Measurements from ENCODE around the gene DNAJC3.

Gene DNAJC3

DNA sequence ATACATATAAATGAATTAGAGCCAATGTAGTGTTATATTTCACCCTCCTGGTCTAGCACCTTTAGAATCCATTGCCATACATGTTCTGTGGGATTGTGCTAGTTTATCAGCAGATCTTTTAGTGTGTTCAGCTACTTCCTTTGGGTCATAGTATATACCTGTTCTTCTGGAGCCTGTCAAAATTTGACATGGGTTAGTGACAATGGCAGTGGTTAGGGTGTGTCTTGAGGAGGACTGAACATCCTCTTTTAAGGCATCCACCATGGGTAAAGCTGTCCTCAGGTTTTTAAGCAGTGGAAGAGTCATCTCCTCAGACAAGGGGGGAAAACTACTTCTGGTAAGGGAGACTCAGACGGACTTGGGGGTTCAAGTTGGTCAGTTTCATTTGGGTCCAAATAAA is 29.4 kb downstream of the DNAJC3 start:
- Histone ChIP-seq H3K27me3 (ENCODE audit: insufficient read depth, poor library complexity, severe bottlenecking) (no peaks in the 10 kb centered on the region), H3K4me3 (replicated peaks; ENCODE audit: insufficient read depth, low read length) (no peak overlapping the region), H3K27ac (replicated peaks) (peak overlapping the region; percentile 67)
- TF ChIP-seq, protein P1, sequence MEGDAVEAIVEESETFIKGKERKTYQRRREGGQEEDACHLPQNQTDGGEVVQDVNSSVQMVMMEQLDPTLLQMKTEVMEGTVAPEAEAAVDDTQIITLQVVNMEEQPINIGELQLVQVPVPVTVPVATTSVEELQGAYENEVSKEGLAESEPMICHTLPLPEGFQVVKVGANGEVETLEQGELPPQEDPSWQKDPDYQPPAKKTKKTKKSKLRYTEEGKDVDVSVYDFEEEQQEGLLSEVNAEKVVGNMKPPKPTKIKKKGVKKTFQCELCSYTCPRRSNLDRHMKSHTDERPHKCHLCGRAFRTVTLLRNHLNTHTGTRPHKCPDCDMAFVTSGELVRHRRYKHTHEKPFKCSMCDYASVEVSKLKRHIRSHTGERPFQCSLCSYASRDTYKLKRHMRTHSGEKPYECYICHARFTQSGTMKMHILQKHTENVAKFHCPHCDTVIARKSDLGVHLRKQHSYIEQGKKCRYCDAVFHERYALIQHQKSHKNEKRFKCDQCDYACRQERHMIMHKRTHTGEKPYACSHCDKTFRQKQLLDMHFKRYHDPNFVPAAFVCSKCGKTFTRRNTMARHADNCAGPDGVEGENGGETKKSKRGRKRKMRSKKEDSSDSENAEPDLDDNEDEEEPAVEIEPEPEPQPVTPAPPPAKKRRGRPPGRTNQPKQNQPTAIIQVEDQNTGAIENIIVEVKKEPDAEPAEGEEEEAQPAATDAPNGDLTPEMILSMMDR (IDR thresholded peaks at IDR 0.05; ENCODE audit: insufficient read depth, low read length) = no peak
- TF ChIP-seq POLR2AphosphoS5 (IDR thresholded peaks at IDR 0.05; ENCODE audit: low read depth) = no peak
- TF ChIP-seq, protein P2, sequence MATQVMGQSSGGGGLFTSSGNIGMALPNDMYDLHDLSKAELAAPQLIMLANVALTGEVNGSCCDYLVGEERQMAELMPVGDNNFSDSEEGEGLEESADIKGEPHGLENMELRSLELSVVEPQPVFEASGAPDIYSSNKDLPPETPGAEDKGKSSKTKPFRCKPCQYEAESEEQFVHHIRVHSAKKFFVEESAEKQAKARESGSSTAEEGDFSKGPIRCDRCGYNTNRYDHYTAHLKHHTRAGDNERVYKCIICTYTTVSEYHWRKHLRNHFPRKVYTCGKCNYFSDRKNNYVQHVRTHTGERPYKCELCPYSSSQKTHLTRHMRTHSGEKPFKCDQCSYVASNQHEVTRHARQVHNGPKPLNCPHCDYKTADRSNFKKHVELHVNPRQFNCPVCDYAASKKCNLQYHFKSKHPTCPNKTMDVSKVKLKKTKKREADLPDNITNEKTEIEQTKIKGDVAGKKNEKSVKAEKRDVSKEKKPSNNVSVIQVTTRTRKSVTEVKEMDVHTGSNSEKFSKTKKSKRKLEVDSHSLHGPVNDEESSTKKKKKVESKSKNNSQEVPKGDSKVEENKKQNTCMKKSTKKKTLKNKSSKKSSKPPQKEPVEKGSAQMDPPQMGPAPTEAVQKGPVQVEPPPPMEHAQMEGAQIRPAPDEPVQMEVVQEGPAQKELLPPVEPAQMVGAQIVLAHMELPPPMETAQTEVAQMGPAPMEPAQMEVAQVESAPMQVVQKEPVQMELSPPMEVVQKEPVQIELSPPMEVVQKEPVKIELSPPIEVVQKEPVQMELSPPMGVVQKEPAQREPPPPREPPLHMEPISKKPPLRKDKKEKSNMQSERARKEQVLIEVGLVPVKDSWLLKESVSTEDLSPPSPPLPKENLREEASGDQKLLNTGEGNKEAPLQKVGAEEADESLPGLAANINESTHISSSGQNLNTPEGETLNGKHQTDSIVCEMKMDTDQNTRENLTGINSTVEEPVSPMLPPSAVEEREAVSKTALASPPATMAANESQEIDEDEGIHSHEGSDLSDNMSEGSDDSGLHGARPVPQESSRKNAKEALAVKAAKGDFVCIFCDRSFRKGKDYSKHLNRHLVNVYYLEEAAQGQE (IDR thresholded peaks at IDR 0.05; ENCODE audit: insufficient replicate concordance, low read depth) = no peak
- no peak for TF ChIP-seq SPI1 (IDR thresholded peaks at IDR 0.05; ENCODE audit: borderline replicate concordance, low read depth)
- no peak for TF ChIP-seq GABPA (IDR thresholded peaks at IDR 0.05; ENCODE audit: low read depth)
- DNase-seq (ENCODE audit: low read depth in 1 of 2, low spot score in 1 of 2) = peak in 1 of 2 experiments; percentile 40

DNA sequence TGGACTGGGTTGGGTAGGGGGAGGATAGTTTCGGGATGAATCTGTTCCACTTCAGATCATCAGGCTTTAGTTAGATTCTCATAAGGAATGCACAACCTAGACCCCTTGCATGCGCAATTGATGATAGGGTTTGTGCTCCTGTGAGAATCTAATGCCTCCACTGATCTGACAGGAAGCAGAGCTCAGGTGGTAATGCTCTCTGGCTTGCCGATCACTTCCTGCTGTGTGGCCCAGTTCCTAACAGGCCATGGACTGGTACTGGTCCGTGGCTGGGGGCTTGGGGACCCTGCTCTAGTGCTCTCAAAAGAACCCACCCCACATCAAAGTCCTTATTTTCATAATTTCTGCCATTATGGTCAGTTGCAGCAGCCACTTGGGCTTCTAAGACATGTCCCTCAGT is 30.1 kb downstream of the DNAJC3 start:
- peak in 1 of 2 experiments; percentile 22 for DNase-seq (ENCODE audit: low read depth in 1 of 2, low spot score in 1 of 2)
- Histone ChIP-seq H3K27me3 (ENCODE audit: insufficient read depth, poor library complexity, severe bottlenecking) (no peaks in the 10 kb centered on the region), H3K4me3 (replicated peaks; ENCODE audit: insufficient read depth, low read length) (no peak overlapping the region), H3K27ac (replicated peaks) (peak overlapping the region; percentile 67)
- TF ChIP-seq POLR2AphosphoS5 (IDR thresholded peaks at IDR 0.05; ENCODE audit: low read depth) (no peak), GABPA (IDR thresholded peaks at IDR 0.05; ENCODE audit: low read depth) (no peak), SPI1 (IDR thresholded peaks at IDR 0.05; ENCODE audit: borderline replicate concordance, low read depth) (no peak)
- TF ChIP-seq, protein P1 (IDR thresholded peaks at IDR 0.05; ENCODE audit: insufficient read depth, low read length) = no peak
- TF ChIP-seq, protein P2 (IDR thresholded peaks at IDR 0.05; ENCODE audit: insufficient replicate concordance, low read depth) = no peak

DNA sequence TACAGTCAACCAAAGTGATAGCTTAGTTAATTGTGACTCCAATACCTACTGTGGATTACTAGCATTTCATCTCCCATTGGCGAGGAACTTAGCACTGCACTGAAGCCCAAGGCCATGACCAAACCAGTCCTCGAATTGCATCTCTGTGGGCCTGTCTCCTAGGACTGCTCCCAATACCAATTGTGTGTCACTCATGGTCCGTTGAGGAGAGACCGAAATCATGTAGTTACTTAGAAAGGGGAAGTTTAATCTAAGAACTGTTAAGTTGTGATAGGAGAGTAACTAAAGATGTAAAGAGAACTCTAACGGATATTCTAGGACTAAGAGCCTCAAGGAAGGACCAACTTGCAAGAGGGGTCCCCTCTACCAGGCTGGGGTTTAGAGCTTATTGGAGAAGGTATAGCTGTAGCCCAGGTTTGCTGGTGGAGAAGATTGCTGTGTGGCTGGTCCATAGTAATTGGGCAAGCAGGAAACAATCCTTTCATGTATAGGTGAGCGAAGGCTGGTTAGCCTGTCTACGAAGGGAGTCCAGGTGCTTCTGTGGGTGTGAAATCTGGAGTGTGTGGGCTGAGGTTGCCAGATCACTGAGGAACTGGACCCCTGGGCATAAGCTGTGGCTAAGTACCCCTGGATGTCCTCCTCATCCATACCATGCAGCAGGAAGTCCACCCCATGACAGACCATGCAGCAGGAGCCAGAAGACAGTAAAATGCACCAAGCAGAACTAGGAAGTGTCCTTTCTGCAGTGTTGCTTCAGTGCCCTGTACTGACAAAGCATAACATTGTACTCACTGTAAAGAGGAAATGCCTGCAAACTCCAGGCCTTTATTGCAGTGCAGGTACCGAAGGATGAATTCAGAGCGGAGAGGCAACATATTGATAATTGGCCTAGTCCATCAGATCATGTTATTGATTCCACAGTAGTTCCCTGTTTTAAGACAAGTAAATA is 30.8 kb downstream of the DNAJC3 start:
- DNase-seq (ENCODE audit: low read depth in 1 of 2, low spot score in 1 of 2) = peak in 1 of 2 experiments; percentile 88
- H3K27me3 ChIP-seq (ENCODE audit: insufficient read depth, poor library complexity, severe bottlenecking) = no peaks in the 10 kb centered on the region
- H3K4me3 ChIP-seq (replicated peaks; ENCODE audit: insufficient read depth, low read length) = no peak overlapping the region
- peak overlapping the region; percentile 67 for H3K27ac ChIP-seq (replicated peaks)
- TF ChIP-seq SPI1 (IDR thresholded peaks at IDR 0.05; ENCODE audit: borderline replicate concordance, low read depth) (peak; percentile 95), GABPA (IDR thresholded peaks at IDR 0.05; ENCODE audit: low read depth) (no peak)
- TF ChIP-seq, protein P1 (IDR thresholded peaks at IDR 0.05; ENCODE audit: insufficient read depth, low read length) = no peak
